ENCODE data around the gene STAT5A. TPM values are rescaled to one million over a fixed set of nuclear protein-coding genes. Genes with fewer than 3 reads are reported as not detected.
"Not testable (repeated sequence)": the region's sequence is repeated elsewhere in the genome, so short reads cannot be mapped to it uniquely, and the experiment has no call there.

STAT5A gene
- total RNA-seq, 1 experiment from 2014 or later: not detected

DNA sequence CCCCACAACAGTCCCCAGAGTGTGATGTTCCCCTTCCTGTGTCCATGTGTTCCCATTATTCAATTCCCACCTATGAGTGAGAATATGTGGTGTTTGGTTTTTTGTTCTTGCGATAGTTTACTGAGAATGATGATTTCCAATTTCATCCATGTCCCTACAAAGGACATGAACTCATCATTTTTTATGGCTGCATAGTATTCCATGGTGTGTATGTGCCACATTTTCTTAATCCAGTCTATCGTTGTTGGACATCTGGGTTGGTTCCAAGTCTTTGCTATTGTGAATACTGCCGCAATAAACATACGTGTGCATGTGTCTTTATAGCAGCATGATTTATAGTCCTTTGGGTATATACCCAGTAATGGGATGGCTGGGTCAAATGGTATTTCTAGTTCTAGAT lies 23.9 kb upstream of the STAT5A start:
- in situ Hi-C loops (cut with HindIII; ENCODE audit: low pct_unique_long_range_greater_than_20kb, low sequenced_read_pairs): loop anchor here (10.0 kb wide), 1 partner anchor 50 kb away; no protein-coding TSS in a partner anchor
- DNase-seq (ENCODE audit: low read depth): not testable (repeated sequence)

DNA sequence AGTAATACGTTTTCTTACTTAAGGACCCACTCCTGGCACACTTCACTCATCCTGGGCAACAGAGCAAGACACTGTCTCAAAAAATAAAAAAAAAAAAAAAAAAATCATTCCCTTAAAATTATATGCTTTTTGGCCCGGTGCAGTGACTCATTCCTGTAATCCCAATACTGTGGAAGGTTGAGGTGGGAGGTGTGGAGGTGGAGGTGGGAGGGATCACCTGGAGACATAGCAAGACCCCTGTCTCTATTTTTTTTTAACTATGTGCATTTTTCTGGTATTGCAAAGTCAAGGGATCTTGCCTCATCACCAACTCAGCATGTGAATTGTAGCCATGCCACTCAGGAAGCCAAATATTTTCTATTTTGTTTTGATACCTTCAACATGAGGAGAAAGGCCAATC lies 21.8 kb upstream of the STAT5A start:
- no peak for DNase-seq (ENCODE audit: low read depth)
- in situ Hi-C loops (cut with HindIII; ENCODE audit: low pct_unique_long_range_greater_than_20kb, low sequenced_read_pairs): loop anchor here (10.0 kb wide), 1 partner anchor 48 kb away; no protein-coding TSS in a partner anchor

DNA sequence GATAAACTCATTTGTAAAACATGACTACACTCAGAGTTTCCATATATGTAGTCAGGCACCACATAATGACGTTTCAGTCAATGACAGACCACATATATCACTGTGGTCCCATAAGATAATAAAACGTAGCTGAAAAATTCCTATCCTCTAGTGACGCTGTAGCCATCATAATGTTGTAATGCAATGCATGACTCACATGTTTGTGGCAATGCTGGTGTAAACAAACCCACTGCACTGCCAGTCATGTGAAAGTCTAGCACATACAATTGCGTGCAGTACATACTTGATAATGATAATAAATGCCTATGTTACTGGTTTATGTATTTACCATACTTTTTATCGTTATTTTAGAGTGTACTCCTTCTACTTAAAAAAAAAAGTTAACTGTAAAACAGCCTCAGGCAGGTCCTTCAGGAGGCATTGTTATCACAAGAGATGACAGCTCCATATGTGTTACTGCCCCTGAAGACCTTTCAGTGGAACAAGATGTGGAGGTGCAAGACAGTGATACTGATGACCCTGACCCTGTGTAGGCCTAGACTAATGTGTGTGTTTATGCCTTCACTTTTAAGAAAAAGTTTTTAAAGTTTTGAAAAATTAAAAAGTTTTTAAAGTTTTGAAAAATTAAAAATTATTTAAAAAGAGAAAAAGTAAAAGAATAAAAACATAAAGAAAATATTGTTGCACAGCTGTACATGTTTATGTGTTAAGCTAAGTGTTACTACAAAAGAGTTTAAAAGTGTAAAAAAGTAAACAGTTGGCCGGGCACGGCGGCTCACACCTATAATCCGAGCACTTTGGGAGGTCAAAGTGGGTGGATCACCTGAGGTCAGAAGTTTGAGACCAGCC lies 21.2 kb upstream of the STAT5A start:
- DNase-seq (ENCODE audit: low read depth): peak; percentile 36
- in situ Hi-C loops (cut with HindIII; ENCODE audit: low pct_unique_long_range_greater_than_20kb, low sequenced_read_pairs): loop anchor here (10.0 kb wide), 1 partner anchor 48 kb away; no protein-coding TSS in a partner anchor

DNA sequence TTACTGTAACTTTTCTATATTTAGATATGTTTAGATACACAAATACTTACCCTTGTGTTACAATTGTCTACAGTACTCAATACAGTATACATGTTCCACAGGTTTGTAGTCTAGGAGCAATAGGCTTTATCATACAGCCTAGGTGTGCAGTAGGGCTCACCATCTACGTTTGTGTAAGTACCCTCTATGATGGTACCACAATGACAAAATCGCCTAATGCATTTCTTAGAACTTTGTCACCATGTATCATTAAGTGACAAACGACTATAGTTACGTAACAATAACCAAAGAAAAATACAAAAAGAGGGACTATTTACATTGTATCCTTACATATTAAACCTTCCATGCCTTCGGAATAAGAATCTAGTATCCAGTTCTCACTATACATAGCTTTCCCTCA lies 20.1 kb upstream of the STAT5A start:
- no peak for DNase-seq (ENCODE audit: low read depth)
- in situ Hi-C loops (cut with HindIII; ENCODE audit: low pct_unique_long_range_greater_than_20kb, low sequenced_read_pairs): loop anchor here (10.0 kb wide), 1 partner anchor 47 kb away; no protein-coding TSS in a partner anchor

DNA sequence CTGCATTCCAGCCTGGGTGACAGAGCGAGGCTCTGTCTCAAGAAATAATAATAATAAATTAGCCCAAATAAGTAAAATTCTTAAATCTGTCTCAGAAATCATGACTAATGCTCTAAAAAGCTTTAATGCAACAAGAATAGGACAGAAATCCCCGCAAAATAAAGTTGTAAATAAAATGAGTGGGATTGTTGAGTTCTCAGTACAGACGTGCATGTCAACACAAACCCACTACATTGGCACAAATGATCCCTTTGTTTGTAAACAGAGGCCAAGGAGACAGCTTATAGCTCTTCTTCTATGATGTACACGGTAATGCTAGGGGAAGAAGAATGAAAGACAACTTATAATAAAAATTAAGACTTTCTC lies 18.1 kb upstream of the STAT5A start:
- in situ Hi-C loops (cut with HindIII; ENCODE audit: low pct_unique_long_range_greater_than_20kb, low sequenced_read_pairs): loop anchor here (10.0 kb wide), 1 partner anchor 65 kb away; no protein-coding TSS in a partner anchor
- no peak for DNase-seq (ENCODE audit: low read depth)

DNA sequence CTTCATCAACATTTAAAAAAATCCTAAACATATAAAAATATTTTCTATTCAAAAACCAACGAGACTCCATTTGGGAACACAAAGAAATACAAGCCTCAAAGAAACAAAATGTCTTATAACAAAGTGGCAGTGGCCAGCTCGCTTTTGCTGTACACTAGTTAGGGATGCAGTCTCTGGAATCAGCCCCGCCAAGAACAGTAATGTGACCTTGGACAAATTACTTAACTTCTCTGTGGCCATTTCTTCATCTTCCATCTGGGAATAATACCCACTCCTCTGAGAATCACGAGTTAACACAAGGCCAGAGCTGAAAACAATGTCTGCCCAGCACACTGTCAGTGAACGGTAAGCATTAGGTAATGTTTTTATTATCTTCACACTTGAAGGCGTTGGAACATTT lies 17.7 kb upstream of the STAT5A start:
- DNase-seq (ENCODE audit: low read depth): no peak
- in situ Hi-C loops (cut with HindIII; ENCODE audit: low pct_unique_long_range_greater_than_20kb, low sequenced_read_pairs): loop anchor here (10.0 kb wide), 1 partner anchor 66 kb away; no protein-coding TSS in a partner anchor

DNA sequence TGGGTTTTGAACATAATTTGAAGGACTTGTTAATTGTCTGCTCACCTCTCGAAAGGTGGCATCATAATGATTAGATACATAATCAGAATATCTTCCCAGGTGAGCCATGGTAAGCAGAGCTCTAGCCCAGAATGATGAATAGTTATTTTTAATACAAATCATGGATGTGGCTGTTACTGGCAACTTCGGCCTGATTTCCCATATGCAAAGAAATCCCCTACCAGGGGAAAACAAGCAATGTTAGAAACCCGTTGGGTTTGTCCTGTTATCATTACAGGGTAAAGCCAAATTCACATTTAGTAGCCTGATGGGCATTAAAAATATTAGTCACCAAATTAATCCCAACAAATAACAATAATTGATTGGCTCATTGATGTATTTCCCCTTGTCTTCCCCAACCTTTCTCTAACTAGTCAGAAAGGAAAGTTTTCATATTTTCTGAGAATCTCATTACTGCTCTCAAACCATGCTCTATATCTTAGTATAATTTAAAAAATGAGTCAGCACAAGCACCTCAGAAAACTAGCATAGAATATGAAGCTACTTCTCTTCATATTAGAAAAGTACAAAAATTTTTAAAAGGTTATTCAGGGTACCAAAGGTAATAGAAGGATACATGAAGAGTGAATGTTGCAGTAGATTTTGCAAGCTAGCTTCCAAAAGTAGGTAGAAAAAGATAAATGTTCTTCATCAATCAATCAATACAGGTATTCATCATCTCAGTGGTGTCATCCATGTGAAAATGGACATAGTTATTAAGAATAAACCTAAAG lies 17.1 kb upstream of the STAT5A start:
- DNase-seq (ENCODE audit: low read depth): no peak
- in situ Hi-C loops (cut with HindIII; ENCODE audit: low pct_unique_long_range_greater_than_20kb, low sequenced_read_pairs): loop anchor here (10.0 kb wide), 1 partner anchor 66 kb away; no protein-coding TSS in a partner anchor

DNA sequence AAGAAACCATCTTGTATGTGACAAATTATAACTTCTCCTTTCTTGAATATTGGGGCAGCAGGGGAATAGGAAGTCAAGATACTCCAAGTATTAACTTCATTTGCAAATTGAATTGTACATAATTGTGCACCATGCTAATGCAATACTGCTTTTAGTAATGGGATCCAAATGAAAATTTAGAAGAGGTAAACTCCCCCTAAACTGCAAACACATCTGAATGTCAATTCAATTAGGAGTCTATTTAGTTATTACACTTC lies 16.6 kb upstream of the STAT5A start:
- DNase-seq (ENCODE audit: low read depth): no peak
- in situ Hi-C loops (cut with HindIII; ENCODE audit: low pct_unique_long_range_greater_than_20kb, low sequenced_read_pairs): loop anchor here (10.0 kb wide), 1 partner anchor 67 kb away; no protein-coding TSS in a partner anchor

DNA sequence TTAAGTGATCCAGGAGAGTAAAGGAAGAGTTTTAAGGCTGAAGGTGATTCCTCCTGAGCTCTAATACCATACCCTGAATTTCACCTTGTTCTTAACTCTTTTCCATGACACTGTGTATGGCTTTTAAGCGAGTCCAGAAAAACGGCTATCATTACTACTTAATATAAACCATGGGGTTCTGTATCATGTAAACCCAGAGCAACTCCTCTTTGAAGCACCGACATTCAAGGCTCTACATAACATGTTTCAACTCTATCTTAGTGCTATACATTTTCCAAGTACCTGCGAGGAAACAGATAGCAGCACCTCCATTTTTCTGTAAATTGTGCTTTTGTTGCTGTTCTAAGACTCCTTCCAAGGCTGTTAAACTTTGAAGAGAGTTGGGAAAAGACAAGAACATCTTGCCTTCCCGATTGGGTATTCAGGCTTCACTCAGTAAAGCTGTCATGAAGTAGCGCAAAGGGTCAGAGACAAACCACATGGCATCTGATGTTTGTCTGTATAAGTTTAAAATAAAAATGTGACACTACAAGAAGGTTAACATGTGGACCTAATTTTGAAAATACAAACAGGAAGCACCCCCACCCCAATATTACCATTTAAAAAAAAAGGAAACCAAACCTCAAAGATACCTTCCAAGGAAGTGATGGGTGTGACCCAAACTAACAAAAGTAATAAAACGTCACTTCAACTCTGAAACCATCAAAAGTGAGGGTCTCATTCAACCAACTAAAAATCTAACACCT lies 16.0 kb upstream of the STAT5A start:
- DNase-seq (ENCODE audit: low read depth): no peak
- in situ Hi-C loops (cut with HindIII; ENCODE audit: low pct_unique_long_range_greater_than_20kb, low sequenced_read_pairs): loop anchor here (10.0 kb wide), 1 partner anchor 68 kb away; no protein-coding TSS in a partner anchor

DNA sequence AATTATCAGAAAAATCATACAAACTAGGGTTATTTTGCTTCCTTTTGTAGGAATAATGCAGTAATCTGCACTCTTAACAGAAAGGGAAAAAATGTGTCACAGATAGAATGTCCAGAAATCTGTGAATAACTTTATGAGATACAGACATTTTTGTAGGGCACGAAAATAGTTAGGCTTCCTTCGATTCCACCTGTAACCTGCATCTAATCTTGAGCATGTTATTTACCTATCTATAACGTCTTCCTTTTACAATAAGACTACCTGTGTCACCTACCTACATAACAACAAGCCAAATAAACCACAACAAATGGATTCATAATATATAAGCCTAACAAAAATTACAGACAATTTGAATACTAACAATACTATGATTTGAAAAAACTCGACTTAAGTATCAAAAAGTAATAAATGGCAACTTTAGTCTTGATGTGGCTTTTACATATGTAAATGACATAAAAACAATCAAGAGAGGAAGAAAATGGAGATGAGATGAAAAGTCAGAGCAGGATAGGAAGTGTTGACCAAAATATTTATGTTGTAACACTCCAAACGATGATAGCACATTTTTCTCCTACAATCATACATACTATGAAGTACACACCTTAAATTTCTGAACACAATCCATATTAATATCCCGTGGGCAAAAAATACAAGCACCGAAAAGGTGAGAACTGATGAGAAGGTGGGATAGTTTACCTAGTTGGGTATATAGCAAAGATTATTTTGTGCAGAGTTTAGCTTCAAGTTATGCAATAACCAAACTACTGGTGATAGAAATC lies 14.6 kb upstream of the STAT5A start:
- in situ Hi-C loops (cut with HindIII; ENCODE audit: low pct_unique_long_range_greater_than_20kb, low sequenced_read_pairs): loop anchor here (10.0 kb wide), 1 partner anchor 69 kb away; no protein-coding TSS in a partner anchor
- DNase-seq (ENCODE audit: low read depth): no peak

DNA sequence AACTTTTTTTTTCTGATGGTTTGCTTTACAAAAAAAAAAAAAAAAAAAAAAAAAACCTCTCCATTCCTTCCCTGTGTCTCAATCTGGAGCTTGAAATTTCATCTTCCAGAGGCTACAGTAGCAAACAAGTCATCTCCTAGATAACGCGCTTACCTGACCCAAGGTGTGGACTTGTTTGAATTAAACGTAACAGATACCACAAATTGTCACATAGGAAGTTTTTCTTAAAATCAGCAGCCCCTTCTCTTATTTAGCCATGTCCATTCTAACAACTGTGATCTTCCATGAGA lies 14.1 kb upstream of the STAT5A start:
- no peak for DNase-seq (ENCODE audit: low read depth)
- in situ Hi-C loops (cut with HindIII; ENCODE audit: low pct_unique_long_range_greater_than_20kb, low sequenced_read_pairs): loop anchor here (10.0 kb wide), 1 partner anchor 69 kb away; no protein-coding TSS in a partner anchor

DNA sequence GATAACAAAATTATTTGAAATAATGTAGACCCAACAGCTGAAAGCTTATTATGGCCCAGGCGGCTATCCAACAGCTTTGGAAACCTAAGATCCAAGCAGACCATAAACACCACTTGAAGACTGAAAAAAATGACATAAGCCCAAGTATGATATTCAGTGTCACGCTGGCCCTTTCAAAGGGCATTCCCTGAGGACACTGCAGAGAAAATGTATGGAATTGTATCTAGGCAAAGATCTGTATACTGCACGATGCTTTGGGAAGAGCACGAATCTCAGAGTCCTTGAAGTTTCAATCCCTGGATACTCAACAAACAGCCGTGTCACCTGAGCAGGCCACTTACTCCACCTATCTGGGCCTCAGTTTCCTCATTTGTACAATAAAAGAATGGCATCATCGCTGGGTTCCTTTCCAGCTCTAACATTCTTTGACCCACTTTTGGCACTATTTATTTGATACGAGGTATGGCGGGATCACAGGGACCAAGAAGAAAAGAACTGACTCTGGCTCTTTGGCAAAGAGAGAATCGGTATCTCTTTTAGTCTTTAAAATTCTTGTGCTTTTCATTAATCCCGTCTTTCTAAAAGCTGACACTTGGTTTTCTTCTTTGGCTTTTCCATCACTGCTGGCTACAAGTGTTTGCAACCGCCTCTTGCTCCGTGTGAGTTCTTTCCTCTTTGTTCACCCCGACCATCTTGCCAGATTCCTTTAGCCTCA lies 13.3 kb upstream of the STAT5A start:
- in situ Hi-C loops (cut with HindIII; ENCODE audit: low pct_unique_long_range_greater_than_20kb, low sequenced_read_pairs): loop anchor here (10.0 kb wide), 1 partner anchor 70 kb away; no protein-coding TSS in a partner anchor

DNA sequence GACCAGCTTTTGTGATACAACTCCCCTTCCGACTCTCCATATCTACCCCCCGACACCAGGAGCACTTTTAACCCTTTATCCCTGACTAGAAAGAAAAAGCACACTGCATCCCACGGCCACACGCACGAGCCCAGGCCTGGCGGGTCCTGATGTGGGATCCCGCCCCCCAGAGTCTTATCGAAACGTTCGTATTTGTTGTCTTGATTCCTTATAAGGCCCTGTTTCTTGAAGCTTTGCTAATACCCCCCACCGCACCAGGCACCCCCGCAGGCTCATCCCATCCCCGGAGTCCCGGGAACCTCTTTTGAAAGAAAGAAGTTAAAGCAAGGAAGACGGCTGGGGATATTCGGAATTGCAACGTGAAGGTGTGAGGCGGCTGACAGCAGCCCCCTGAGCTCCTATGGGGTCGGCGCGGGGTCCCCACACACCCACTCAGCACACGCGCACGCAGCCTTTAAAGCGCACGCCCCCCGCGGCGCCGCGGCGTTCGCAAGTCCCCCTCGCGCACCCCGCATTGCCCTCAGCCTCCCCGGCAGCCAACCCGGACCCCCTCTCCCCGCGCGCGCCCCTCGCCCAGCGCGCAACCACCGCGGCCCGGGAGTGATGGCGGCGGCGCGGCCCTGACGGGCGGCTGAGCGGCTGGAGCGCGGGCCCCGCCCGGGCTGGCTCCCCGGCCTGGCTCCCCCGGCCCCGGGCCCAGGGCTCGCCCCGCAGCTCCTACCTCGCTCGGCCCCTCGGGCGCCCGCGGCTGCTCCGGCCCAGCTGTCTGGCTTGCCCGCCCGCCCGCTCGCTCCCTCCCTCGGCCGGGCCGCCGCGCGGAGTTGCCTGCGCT lies 12.6 kb upstream of the STAT5A start:
- DNase-seq (ENCODE audit: low read depth): no peak
- in situ Hi-C loops (cut with HindIII; ENCODE audit: low pct_unique_long_range_greater_than_20kb, low sequenced_read_pairs): loop anchor here (10.0 kb wide), 1 partner anchor 71 kb away; no protein-coding TSS in a partner anchor

More for the DNA sequence above, 13.3 kb upstream of the STAT5A start:
- DNase-seq (ENCODE audit: low read depth): no peak

DNA sequence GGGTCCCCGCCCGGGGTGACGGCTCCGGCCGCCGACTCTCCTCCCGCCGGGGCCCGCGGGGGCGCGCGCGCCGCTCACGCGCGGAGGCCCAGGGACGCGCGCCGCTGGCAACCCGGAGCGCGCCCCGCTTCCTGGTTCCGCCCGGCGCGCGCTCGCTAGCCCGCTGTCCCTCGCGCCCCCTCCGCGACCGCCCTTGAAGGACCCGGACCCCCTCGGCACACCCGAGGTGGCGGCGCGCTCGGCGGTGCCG lies 12.0 kb upstream of the STAT5A start, which contains the start of gene STAT5B:
TSS of gene STAT5B (minus strand) at position 33 of the 250 bp plus-strand sequence. CDS start 44,264 bp downstream, outside the sequence.
- DNase-seq (ENCODE audit: low read depth): peak; percentile 57
- in situ Hi-C loops (cut with HindIII; ENCODE audit: low pct_unique_long_range_greater_than_20kb, low sequenced_read_pairs): loop anchor here (10.0 kb wide), 1 partner anchor 71 kb away; no protein-coding TSS in a partner anchor

DNA sequence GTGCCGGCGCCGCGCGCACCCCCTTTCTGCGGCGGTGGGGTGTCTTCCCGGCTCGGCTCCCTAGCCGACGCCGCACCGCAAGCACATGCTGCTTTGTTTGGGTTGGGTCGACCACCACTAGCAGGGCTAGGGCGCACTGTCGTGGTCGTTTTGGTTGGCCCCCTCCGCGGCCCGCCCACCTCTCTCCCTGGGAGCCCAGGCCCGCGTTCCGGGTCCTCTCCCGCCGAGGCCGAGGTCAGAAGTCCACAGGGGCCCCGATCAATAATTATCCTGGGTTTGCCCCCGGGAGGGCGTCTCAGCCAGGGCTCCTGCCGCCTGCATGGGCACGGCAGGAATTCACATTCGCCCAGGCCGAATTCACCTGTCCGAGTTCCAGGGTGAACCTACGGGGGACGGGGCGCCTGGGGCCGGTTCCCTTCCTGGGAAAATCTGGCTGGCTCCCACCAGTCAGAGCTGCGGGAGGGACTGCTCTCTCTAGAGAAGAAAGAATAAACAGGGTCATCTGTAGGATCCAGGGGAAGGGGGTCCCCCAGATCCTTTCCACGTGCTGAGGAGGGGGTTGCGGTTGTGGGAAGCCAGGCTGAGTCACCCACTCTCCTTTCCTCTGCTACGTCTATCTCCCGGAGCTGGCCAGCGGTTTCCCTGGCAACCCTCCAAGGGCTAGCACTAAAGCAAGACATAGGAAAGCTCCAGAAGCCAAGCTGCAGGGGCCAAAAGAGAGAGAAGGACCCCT lies 11.5 kb upstream of the STAT5A start:
- peak; percentile 66 for DNase-seq (ENCODE audit: low read depth)

DNA sequence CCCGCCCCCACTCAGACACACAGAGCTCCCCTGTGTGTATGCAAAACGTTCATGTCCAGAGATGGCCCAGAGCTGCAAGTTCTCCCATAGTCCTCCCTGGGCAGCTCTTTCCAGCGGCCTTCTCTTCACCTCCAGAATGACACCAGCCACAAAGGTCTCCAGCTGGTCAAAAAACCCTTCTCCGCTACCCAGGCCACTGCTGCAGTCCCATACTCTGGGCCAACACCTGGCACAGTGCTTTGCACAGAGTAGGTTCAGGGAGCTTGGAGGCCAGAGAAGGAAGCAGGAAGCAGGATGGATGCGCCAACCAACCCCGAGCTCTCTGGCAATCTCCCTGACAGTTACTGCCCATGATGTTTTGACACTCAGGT lies 11.0 kb upstream of the STAT5A start:
- no peak for DNase-seq (ENCODE audit: low read depth)
- in situ Hi-C loops (cut with HindIII; ENCODE audit: low pct_unique_long_range_greater_than_20kb, low sequenced_read_pairs): loop anchor here (10.0 kb wide), 1 partner anchor 73 kb away; no protein-coding TSS in a partner anchor

More for the DNA sequence above, 11.5 kb upstream of the STAT5A start:
- in situ Hi-C loops (cut with HindIII; ENCODE audit: low pct_unique_long_range_greater_than_20kb, low sequenced_read_pairs): loop anchor here (10.0 kb wide), 1 partner anchor 72 kb away; no protein-coding TSS in a partner anchor
